SKM-1 (cell line): Measurements from ENCODE around the gene TIMM8A.
"Not testable (repeated sequence)": the region's sequence is repeated elsewhere in the genome, so short reads cannot be mapped to it uniquely, and the experiment has no call there.

Experiments
- DNase-seq: peaks from one replicate; lab custom pipeline; 2025; ENCODE audit not compliant: unreplicated experiment; lab: John Stamatoyannopoulos, UW

TIMM8A gene

GRCh38 chrX:101360390-101360789 lies 11.8 kb upstream of the TIMM8A start:
- no peak for DNase-seq

- no peak for DNase-seq
These were observed 11.4 kb upstream of the TIMM8A start for GRCh38 chrX:101359966-101360365.

- no peak for DNase-seq
These were observed 8.7 kb upstream of the TIMM8A start for GRCh38 chrX:101357166-101357795.

- no peak for DNase-seq
These were observed 636 bp upstream of the TIMM8A start for GRCh38 chrX:101349193-101349562.

GRCh38 chrX:101347859-101348451 lies 587 bp downstream of the TIMM8A start:
- DNase-seq = no peak

- no peak for DNase-seq
These were observed 10.7 kb downstream of the TIMM8A start for GRCh38 chrX:101337776-101338271.

GRCh38 chrX:101334310-101334709 lies 14.2 kb downstream of the TIMM8A start:
- DNase-seq = not testable (repeated sequence)

- not testable (repeated sequence) for DNase-seq
These were observed 21.9 kb downstream of the TIMM8A start for GRCh38 chrX:101326600-101326999.

GRCh38 chrX:101303790-101304189 lies 44.8 kb downstream of the TIMM8A start:
- no peak for DNase-seq
